Activated T-cell treated with anti-CD3 and anti-CD28 coated beads, Interleukin-2, amount 50 U/mL, for 48 hours (primary cell): ENCODE results near the gene INTU.
"Not testable (repeated sequence)": the region's sequence is repeated elsewhere in the genome, so short reads cannot be mapped to it uniquely, and the experiment has no call there.

Experiments
- DNase-seq, 2 experiments: peaks; one replicate each; pipeline ENCODE4 v3.0.0-alpha.2; 2020

Gene INTU

GRCh38 chr4:127648061-127648460 is 15.3 kb downstream of the INTU start:
- no peak for DNase-seq

- not testable (repeated sequence) for DNase-seq
Observed at GRCh38 chr4:127655590-127655989, 22.8 kb downstream of the INTU start.

GRCh38 chr4:127656047-127656680 is 23.4 kb downstream of the INTU start:
- DNase-seq = no peak

- DNase-seq = no peak
Observed at GRCh38 chr4:127660284-127660885, 27.6 kb downstream of the INTU start.

GRCh38 chr4:127667116-127667515 is 34.4 kb downstream of the INTU start:
- no peak for DNase-seq

- DNase-seq = no peak
Observed at GRCh38 chr4:127667772-127668171, 35.0 kb downstream of the INTU start.

- no peak for DNase-seq
Observed at GRCh38 chr4:127668770-127669169, 36.0 kb downstream of the INTU start.

GRCh38 chr4:127669691-127670090 is 36.9 kb downstream of the INTU start:
- DNase-seq = no peak

- DNase-seq = no peak
Observed at GRCh38 chr4:127672111-127672510, 39.4 kb downstream of the INTU start.

- DNase-seq = no peak
Observed at GRCh38 chr4:127685292-127685691, 52.5 kb downstream of the INTU start.

- DNase-seq = no peak
Observed at GRCh38 chr4:127686658-127687057, 53.9 kb downstream of the INTU start.

- no peak for DNase-seq
Observed at GRCh38 chr4:127687580-127687979, 54.8 kb downstream of the INTU start.

GRCh38 chr4:127698789-127699200 is 66.0 kb downstream of the INTU start:
- no peak for DNase-seq

GRCh38 chr4:127708985-127709384 is 76.2 kb downstream of the INTU start:
- no peak for DNase-seq

GRCh38 chr4:127709456-127709855 is 76.7 kb downstream of the INTU start:
- DNase-seq = no peak

- no peak for DNase-seq
Observed at GRCh38 chr4:127730142-127730913, 97.6 kb downstream of the INTU start, which contains the start of gene SLC25A31. Gene SLC25A31, plus strand, starts transcription at chr4:127730400. Its CDS starts 146 bp downstream, at chr4:127730546.

- DNase-seq = no peak
Observed at GRCh38 chr4:127731406-127731805, 98.6 kb downstream of the INTU start.

GRCh38 chr4:127732623-127733328 is 100.0 kb downstream of the INTU start:
- no peak for DNase-seq

- no peak for DNase-seq
Observed at GRCh38 chr4:127734976-127735375, 102.2 kb downstream of the INTU start.

GRCh38 chr4:127737295-127737694 is 104.5 kb downstream of the INTU start:
- no peak for DNase-seq

GRCh38 chr4:127741247-127741646 is 108.5 kb downstream of the INTU start:
- DNase-seq = no peak

- DNase-seq = no peak
Observed at GRCh38 chr4:127747883-127748282, 115.1 kb downstream of the INTU start.

GRCh38 chr4:127748957-127749356 is 116.2 kb downstream of the INTU start:
- no peak for DNase-seq
